Subcutaneous adipose tissue (tissue), 4 donors: ENCODE measurements around the gene DCLK2. TPM values are rescaled to one million over a fixed set of nuclear protein-coding genes. Genes with fewer than 3 reads are reported as not detected.

Experiments
- CTCF ChIP-seq: fragments of 450-650 bp; IDR thresholded peaks from one replicate; pipeline ENCODE4 v1.5.1; 2016; ENCODE audit warnings: low read depth, mild to moderate bottlenecking, control low read depth, antibody characterized with exemption, moderate library complexity
- total RNA-seq, 4 donors: library from RNA; depleted of rRNA; stranded (reverse); fragments of >200 nt; gene quantifications; one replicate each; pipeline ENCODE4 v1.1.0, GENCODE V29; 2016

Gene DCLK2
- total RNA-seq, 4 donors from 2014 or later = 2.4 to 6.2 (median 3.9) TPM

- TF ChIP-seq CTCF = no peak
These were observed 175.9 kb downstream of the DCLK2 start for GRCh38 chr4:150253965-150254630.

- TF ChIP-seq CTCF = no peak
These were observed 177.5 kb downstream of the DCLK2 start for GRCh38 chr4:150255610-150256224.

GRCh38 chr4:150256225-150256620 is 178.0 kb downstream of the DCLK2 start:
- TF ChIP-seq CTCF = no peak

GRCh38 chr4:150256841-150257730 is 178.8 kb downstream of the DCLK2 start:
- no peak for TF ChIP-seq CTCF

GRCh38 chr4:150258569-150258968 is 180.3 kb downstream of the DCLK2 start:
- no peak for TF ChIP-seq CTCF

GRCh38 chr4:150259861-150260567 is 181.8 kb downstream of the DCLK2 start:
- no peak for TF ChIP-seq CTCF
